ENCODE measurements around the gene TNPO3. TPM values are rescaled to one million over a fixed set of nuclear protein-coding genes. Genes with fewer than 3 reads are reported as not detected.
"Not testable (repeated sequence)": the region's sequence is repeated elsewhere in the genome, so short reads cannot be mapped to it uniquely, and the experiment has no call there.

TNPO3 gene
- total RNA-seq, 1 donor from 2014 or later = 33.3 TPM

GRCh38 chr7:128920913-128921582, 133.9 kb downstream of the TNPO3 start:
- no peak for DNase-seq

GRCh38 chr7:128919881-128920799, 134.8 kb downstream of the TNPO3 start:
- peak; percentile 3 for DNase-seq

- no peak for DNase-seq
Measured at GRCh38 chr7:128919241-128919640, 135.7 kb downstream of the TNPO3 start.

GRCh38 chr7:128918016-128918665, 136.8 kb downstream of the TNPO3 start:
- DNase-seq = no peak

GRCh38 chr7:128917122-128917521, 137.8 kb downstream of the TNPO3 start:
- no peak for DNase-seq

GRCh38 chr7:128916643-128916915, 138.3 kb downstream of the TNPO3 start:
- no peak for DNase-seq

GRCh38 chr7:128915841-128916642, 138.9 kb downstream of the TNPO3 start:
- no peak for DNase-seq

GRCh38 chr7:128915271-128915819, 139.6 kb downstream of the TNPO3 start:
- DNase-seq = no peak

GRCh38 chr7:128914566-128915151, 140.3 kb downstream of the TNPO3 start:
- DNase-seq = no peak

- no peak for DNase-seq
Measured at GRCh38 chr7:128913870-128914565, 140.9 kb downstream of the TNPO3 start.

- DNase-seq = not testable (repeated sequence)
Measured at GRCh38 chr7:128912709-128913495, 142.0 kb downstream of the TNPO3 start.

- DNase-seq = no peak
Measured at GRCh38 chr7:128912281-128912680, 142.6 kb downstream of the TNPO3 start.

GRCh38 chr7:128911423-128912031, 143.4 kb downstream of the TNPO3 start:
- peak; percentile 30 for DNase-seq

GRCh38 chr7:128910569-128910945, 144.4 kb downstream of the TNPO3 start, which contains the start of gene KCP:
KCP (minus strand) TSS chr7:128910709; CDS start chr7:128910676, 33 bp downstream.
- no peak for DNase-seq

GRCh38 chr7:128909625-128910568, 145.0 kb downstream of the TNPO3 start:
- DNase-seq = peak; percentile 17

- no peak for DNase-seq
Measured at GRCh38 chr7:128908750-128909624, 145.9 kb downstream of the TNPO3 start.
